Esophagus muscularis mucosa (tissue), 3 donors: ENCODE data around the gene GGT1.
"Not testable (repeated sequence)": the region's sequence is repeated elsewhere in the genome, so short reads cannot be mapped to it uniquely, and the experiment has no call there.

Experiments
- CTCF ChIP-seq, 3 experiments: fragments of 200-600 bp in 2 of 3; fragments of 450-650 bp in 1 of 3; sonication (generic) in 2 of 3; IDR thresholded peaks; one replicate each; pipeline ENCODE4 v1.5.1; 2017 to 2019; ENCODE audit warnings: antibody characterized with exemption in 3 of 3, mild to moderate bottlenecking in 2 of 3, moderate library complexity in 1 of 3
- POLR2A ChIP-seq: fragments of 450-650 bp; IDR thresholded peaks from one replicate; pipeline ENCODE4 v1.6.1; 2017; ENCODE audit warnings: antibody characterized with exemption, moderate library complexity, mild to moderate bottlenecking, low read depth
- POLR2AphosphoS5 ChIP-seq, 2 donors: sonication (generic); formaldehyde crosslinking; IDR thresholded peaks; one replicate each; pipeline ENCODE4 v1.6.1; 2017; ENCODE audit warnings: antibody characterized with exemption in 2 of 2

- TF ChIP-seq CTCF (IDR thresholded peaks at IDR 0.05); POLR2A; POLR2AphosphoS5 (IDR thresholded peaks at IDR 0.05): not testable (repeated sequence)
These were observed 39.3 kb downstream of the GGT1 start for GRCh38 chr22:24642307-24642706.
